ENCODE measurements around the gene PUM2.

PUM2 gene

GRCh38 chr2:20215183-20216040, 135.2 kb downstream of the PUM2 start:
- DNase-seq: no peak

GRCh38 chr2:20214566-20215182, 136.0 kb downstream of the PUM2 start:
- DNase-seq: no peak

- DNase-seq: no peak
These were observed 136.7 kb downstream of the PUM2 start for GRCh38 chr2:20213651-20214565.

GRCh38 chr2:20212871-20213503, 137.7 kb downstream of the PUM2 start:
- DNase-seq: no peak

GRCh38 chr2:20212459-20212870, 138.2 kb downstream of the PUM2 start:
- DNase-seq: no peak

- no peak for DNase-seq
These were observed 138.7 kb downstream of the PUM2 start for GRCh38 chr2:20211860-20212458.

- DNase-seq: no peak
These were observed 139.2 kb downstream of the PUM2 start for GRCh38 chr2:20211420-20211819.

- DNase-seq: no peak
These were observed 140.2 kb downstream of the PUM2 start for GRCh38 chr2:20210462-20210861.

GRCh38 chr2:20209373-20210109, 141.1 kb downstream of the PUM2 start:
- no peak for DNase-seq

GRCh38 chr2:20208476-20208859, 142.2 kb downstream of the PUM2 start:
- no peak for DNase-seq

GRCh38 chr2:20207051-20207450, 143.6 kb downstream of the PUM2 start:
- DNase-seq: no peak

- no peak for DNase-seq
These were observed 144.6 kb downstream of the PUM2 start for GRCh38 chr2:20205915-20206524.

GRCh38 chr2:20205069-20205468, 145.6 kb downstream of the PUM2 start:
- no peak for DNase-seq

- no peak for DNase-seq
These were observed 147.0 kb downstream of the PUM2 start for GRCh38 chr2:20203521-20204225.

GRCh38 chr2:20203072-20203471, 147.6 kb downstream of the PUM2 start:
- DNase-seq: no peak

- DNase-seq: no peak
These were observed 149.0 kb downstream of the PUM2 start for GRCh38 chr2:20201671-20202070.

- no peak for DNase-seq
These were observed 149.7 kb downstream of the PUM2 start for GRCh38 chr2:20200697-20201555.

- DNase-seq: no peak
These were observed 150.9 kb downstream of the PUM2 start for GRCh38 chr2:20199633-20200270.

All from NCI-H146 (cell line).